Kidney tubule cell (primary cell): ENCODE measurements around the gene LMX1B.
"Not testable (repeated sequence)": the region's sequence is repeated elsewhere in the genome, so short reads cannot be mapped to it uniquely, and the experiment has no call there.

Source experiments
- DNase-seq: peaks from one replicate; pipeline ENCODE4 v3.0.0-alpha.2; 2018; ENCODE audit warnings: low spot score

The LMX1B gene

GRCh38 chr9:126635061-126635460 lies 21.3 kb downstream of the LMX1B start:
- no peak for DNase-seq

- DNase-seq: no peak
Observed at GRCh38 chr9:126635661-126636439, 22.1 kb downstream of the LMX1B start.

GRCh38 chr9:126636983-126637798 lies 23.5 kb downstream of the LMX1B start:
- DNase-seq: no peak

- DNase-seq: peak; percentile 6
Observed at GRCh38 chr9:126638571-126639132, 24.9 kb downstream of the LMX1B start.

GRCh38 chr9:126639318-126640000 lies 25.7 kb downstream of the LMX1B start:
- DNase-seq: no peak

GRCh38 chr9:126641118-126641851 lies 27.6 kb downstream of the LMX1B start:
- no peak for DNase-seq

GRCh38 chr9:126642010-126642744 lies 28.4 kb downstream of the LMX1B start:
- no peak for DNase-seq

- DNase-seq: no peak
Observed at GRCh38 chr9:126642839-126643238, 29.1 kb downstream of the LMX1B start.

- DNase-seq: no peak
Observed at GRCh38 chr9:126643945-126644527, 30.3 kb downstream of the LMX1B start.

- DNase-seq: no peak
Observed at GRCh38 chr9:126646162-126646561, 32.4 kb downstream of the LMX1B start.

GRCh38 chr9:126647585-126648411 lies 34.1 kb downstream of the LMX1B start:
- no peak for DNase-seq

- no peak for DNase-seq
Observed at GRCh38 chr9:126649477-126649876, 35.7 kb downstream of the LMX1B start.

- peak; percentile 25 for DNase-seq
Observed at GRCh38 chr9:126650404-126651341, 36.9 kb downstream of the LMX1B start.

GRCh38 chr9:126652140-126652582 lies 38.4 kb downstream of the LMX1B start:
- DNase-seq: no peak

GRCh38 chr9:126654124-126654523 lies 40.4 kb downstream of the LMX1B start:
- no peak for DNase-seq

- not testable (repeated sequence) for DNase-seq
Observed at GRCh38 chr9:126656214-126656613, 42.5 kb downstream of the LMX1B start.

- DNase-seq: no peak
Observed at GRCh38 chr9:126658201-126658825, 44.6 kb downstream of the LMX1B start.
